Measurements from ENCODE around the gene MAVS.

The MAVS gene

GRCh38 chr20:3925113-3925695 is 78.6 kb downstream of the MAVS start:
- H3K9me2 ChIP-seq (replicated peaks; ENCODE audit: insufficient read depth, low read length): no peaks in the 10 kb centered on the region
- no peaks in the 10 kb centered on the region for H3K9me3 ChIP-seq (ENCODE audit: insufficient read depth, low read length)
- peaks cover 30% of the 10 kb centered on the region for H3F3A ChIP-seq (ENCODE audit: insufficient read depth)
- H3K27ac ChIP-seq (ENCODE audit: low read depth, low read length): no peak overlapping the region
- 0 out of 2 replicates have a peak, but pooled peaks cover 6% of the 10 kb centered on the region for H3K36me3 ChIP-seq (ENCODE audit: low read length)
- no peaks in the 10 kb centered on the region for H3K27me3 ChIP-seq (ENCODE audit: low read length)
- no peak overlapping the region for H3K4me2 ChIP-seq (ENCODE audit: low read depth, low read length, poor library complexity, severe bottlenecking)
- H3K4me3 ChIP-seq (ENCODE audit: insufficient read depth, low read length, poor library complexity, severe bottlenecking): no peak overlapping the region
- H2AFZ ChIP-seq (ENCODE audit: low read depth, low read length, severe bottlenecking): no peak overlapping the region
- H3K79me2 ChIP-seq (ENCODE audit: insufficient read depth, low read length): no peaks in the 10 kb centered on the region
- no peak for TF ChIP-seq CTCF (IDR thresholded peaks at IDR 0.05; ENCODE audit: insufficient read depth, low read length, poor library complexity, severe bottlenecking)
- TF ChIP-seq EZH2phosphoT487 (conservative IDR thresholded peaks at IDR 0.05; ENCODE audit: low read length): no peak
- no peak overlapping the region for H3K9ac ChIP-seq (ENCODE audit: low read length)
- peaks cover 8% of the 10 kb centered on the region; the same call in 1 of the 2 replicates for H4K20me1 ChIP-seq (ENCODE audit: low read depth, low read length)
